GM12878 (cell line): ENCODE measurements around the gene SKIL. TPM values are rescaled to one million over a fixed set of nuclear protein-coding genes. Genes with fewer than 3 reads are reported as not detected.

Source experiments
- ATAC-seq: fragments of 200-7000 bp; cut with Tn5 transposase; 3 replicates; pipeline ENCODE4 v1.9.1; 2020; ENCODE audit warnings: mild to moderate bottlenecking, moderate library complexity
- BruUV-seq: library from RNA; stranded (reverse); fragments of 400-500 nt; replicated peaks from 2 replicates; lab custom pipeline; 2021; lab: Mats Ljungman, UMichigan
- CTCF ChIA-PET: fragments of 300-600 bp; sonication (Branson Sonifier 250); formaldehyde crosslinking; extraction: SDS; loops from one replicate; lab custom pipeline; 2021; ENCODE audit warnings: inconsistent platforms; lab: Yijun Ruan, JAX
- POLR2A ChIA-PET: fragments of 350-600 bp; formaldehyde crosslinking; extraction: SDS; loops from one replicate; lab custom pipeline; 2021; ENCODE audit warnings: inconsistent platforms; lab: Charles Lee
- RAD21 ChIA-PET: fragments of 300-600 bp; sonication (Branson Sonifier 250); formaldehyde crosslinking; loops from one replicate; lab custom pipeline; 2023; ENCODE audit warnings: antibody characterized with exemption; ENCODE audit not compliant: unreplicated experiment; lab: Charles Lee
- SMC1A ChIA-PET: fragments of 300-600 bp; sonication (Branson Sonifier 250); formaldehyde crosslinking; loops from one replicate; lab custom pipeline; 2023; ENCODE audit not compliant: unreplicated experiment, uncharacterized antibody; lab: Charles Lee
- DNase-seq: peaks from one replicate; pipeline ENCODE4 v3.0.0-alpha.2; 2011; ENCODE audit warnings: low read depth, low spot score
- FAIRE-seq: peaks from 3 replicates; lab custom pipeline; 2011; peaks lifted over from hg19 to GRCh38; lab: Jason Lieb, UNC
- H2AFZ ChIP-seq: 2 replicates; pipeline ENCODE4 v1.6.0; 2011; ENCODE audit warnings: low read depth, low read length, control low read depth; ENCODE audit not compliant: control insufficient read depth
- H3K27ac ChIP-seq: 2 replicates; pipeline ENCODE4 v1.5.1; 2011; ENCODE audit warnings: control low read depth; ENCODE audit not compliant: control insufficient read depth, insufficient read depth
- H3K27me3 ChIP-seq, 2 experiments: replicated peaks in 1 of 2; 2 replicates each; pipeline versions ENCODE4 v1.6.0 to v1.6.1; 2011; ENCODE audit warnings: low read length in 1 of 2; ENCODE audit not compliant: control insufficient read depth in 2 of 2, insufficient read depth in 2 of 2
- H3K36me3 ChIP-seq, 2 experiments: 2 replicates each; pipeline ENCODE4 v1.5.1; 2011; ENCODE audit warnings: low read length in 1 of 2; ENCODE audit not compliant: control insufficient read depth in 2 of 2, insufficient read depth in 2 of 2
- H3K4me1 ChIP-seq: 2 replicates; pipeline ENCODE4 v1.6.1; 2011; ENCODE audit warnings: mild to moderate bottlenecking, low read length, moderate library complexity, mixed read lengths; ENCODE audit not compliant: control insufficient read depth, insufficient read depth
- H3K4me2 ChIP-seq: 2 replicates; pipeline ENCODE4 v1.6.0; 2011; ENCODE audit warnings: control low read depth; ENCODE audit not compliant: control insufficient read depth, insufficient read depth
- H3K4me3 ChIP-seq: fragments of 200-600 bp; sonication (generic); 2 replicates; pipeline ENCODE4 v1.5.1; 2016
- H3K79me2 ChIP-seq: 2 replicates; pipeline ENCODE4 v1.6.0; 2011; ENCODE audit warnings: low read length; ENCODE audit not compliant: control insufficient read depth, insufficient read depth
- H3K9ac ChIP-seq: 2 replicates; pipeline ENCODE4 v1.8.0; 2011; ENCODE audit warnings: low read length, control low read depth, mixed read lengths; ENCODE audit not compliant: control insufficient read depth, insufficient read depth
- H3K9me3 ChIP-seq: replicated peaks from 3 replicates; pipeline ENCODE4 v1.5.1; 2011; ENCODE audit warnings: mild to moderate bottlenecking, low read length; ENCODE audit not compliant: control insufficient read depth, insufficient read depth
- H4K20me1 ChIP-seq: 2 replicates; pipeline ENCODE4 v1.6.0; 2011; ENCODE audit not compliant: control insufficient read depth, insufficient read depth
- CBFB ChIP-seq: IDR thresholded peaks from 2 replicates; pipeline ENCODE4 v1.6.1; 2016; ENCODE audit warnings: antibody characterized with exemption, low read depth
- CEBPB ChIP-seq, 2 experiments: fragments of 150-350 bp in 1 of 2; IDR thresholded peaks; 2 replicates each; pipeline ENCODE4 v1.6.1; 2012 to 2014; ENCODE audit warnings: low read depth in 2 of 2, low read length in 2 of 2, borderline replicate concordance in 1 of 2, inconsistent platforms in 1 of 2
- CREB1 ChIP-seq: IDR thresholded peaks from 2 replicates; pipeline ENCODE4 v1.6.1; 2012; ENCODE audit warnings: low read depth, mild to moderate bottlenecking, inconsistent platforms
- FOXM1 ChIP-seq: IDR thresholded peaks from 2 replicates; pipeline ENCODE4 v1.6.1; 2012; ENCODE audit warnings: low read depth, mild to moderate bottlenecking, inconsistent platforms, low read length, moderate library complexity
- GABPA ChIP-seq: IDR thresholded peaks from 2 replicates; pipeline ENCODE4 v1.6.1; 2014; ENCODE audit warnings: antibody characterized with exemption, low read depth, mild to moderate bottlenecking, inconsistent platforms
- KDM1A ChIP-seq: fragments of 200-600 bp; sonication (generic); IDR thresholded peaks from 2 replicates; pipeline ENCODE4 v1.6.1; 2016; ENCODE audit warnings: borderline replicate concordance
- MTA2 ChIP-seq: fragments of 450-650 bp; IDR thresholded peaks from 2 replicates; pipeline ENCODE4 v1.6.1; 2016; ENCODE audit warnings: low read depth, mild to moderate bottlenecking, moderate library complexity
- NR2C2 ChIP-seq: IDR thresholded peaks from 2 replicates; pipeline ENCODE4 v1.6.1; 2011; ENCODE audit warnings: borderline replicate concordance, low read depth; ENCODE audit not compliant: control insufficient read depth, insufficient read length
- PAX8 ChIP-seq: fragments of 450-650 bp; IDR thresholded peaks from 2 replicates; pipeline ENCODE4 v1.6.1; 2017; ENCODE audit warnings: mild to moderate bottlenecking, moderate library complexity
- RAD21 ChIP-seq: IDR thresholded peaks from 2 replicates; pipeline ENCODE4 v1.6.1; 2011; ENCODE audit warnings: mild to moderate bottlenecking, low read depth, low read length, moderate library complexity; ENCODE audit not compliant: insufficient read depth
- SMC3 ChIP-seq: IDR thresholded peaks from 2 replicates; pipeline ENCODE4 v1.6.1; 2011; ENCODE audit warnings: low read length, improper control_type of control experiment, borderline replicate concordance
- ZBED1 ChIP-seq: IDR thresholded peaks from 2 replicates; pipeline ENCODE4 v1.6.1; 2016; ENCODE audit warnings: borderline replicate concordance
- ZNF207 ChIP-seq: fragments of 450-650 bp; IDR thresholded peaks from 2 replicates; pipeline ENCODE4 v1.6.1; 2014; ENCODE audit warnings: antibody characterized with exemption, mild to moderate bottlenecking, borderline replicate concordance
- ZNF384 ChIP-seq: IDR thresholded peaks from 2 replicates; pipeline ENCODE4 v1.6.1; 2012; ENCODE audit warnings: low read depth, mild to moderate bottlenecking, low read length, improper control_type of control experiment, borderline replicate concordance
- WGBS: methylation state at CpG from one replicate; pipeline ENCODE4 v1.1.6; 2016; ENCODE audit warnings: low lambda C conversion rate; ENCODE audit not compliant: insufficient replicate concordance, insufficient coverage; ENCODE audit errors: missing lambda C conversion rate; 5-methylcytosine and 5-hydroxymethylcytosine counted together
- in situ Hi-C: fragments of 300-500 bp; cut with MboI; formaldehyde crosslinking; loops from 9 replicates; pipeline ENCODE4 v1.14.3; 2018; ENCODE audit warnings: mixed read lengths
- intact Hi-C: fragments of 100-400 bp; cut with micrococcal nuclease; formaldehyde crosslinking; loops from one replicate; pipeline ENCODE4 v1.14.2; 2022; ENCODE audit not compliant: unreplicated experiment
- polyA plus RNA-seq, 11 experiments: library from polyadenylated mRNA; depleted of rRNA in 4 of 11; unstranded in 6 of 11; stranded (reverse) in 5 of 11; fragments of >200 nt; fragmentation: Nextera tagmentation in 4 of 11; fragmentation: Illumina TruSeq in 1 of 11; extraction: Ambion mirVana in 4 of 11; extraction: Trizol in 1 of 11; gene quantifications; 1 replicate in 1 of 11; 2 replicates in 10 of 11; pipeline versions ENCODE4 v1.2.1 to v1.2.3, GENCODE V29; 2011 to 2016; ENCODE audit warnings: inconsistent platforms in 2 of 11, missing spikeins in 2 of 11, low read depth in 1 of 11
- total RNA-seq, 4 experiments: library from RNA; depleted of rRNA in 3 of 4; stranded (reverse); fragments of >200 nt in 3 of 4; fragmentation: Illumina TruSeq in 1 of 4; extraction: Trizol in 1 of 4; gene quantifications; 2 replicates each; pipeline versions ENCODE4 v1.2.1 to v1.2.3, GENCODE V29; 2013 to 2021
- TF ChIP-seq, protein P1 (sequence below): fragments of 450-650 bp; formaldehyde crosslinking; IDR thresholded peaks from 2 replicates; pipeline ENCODE4 v1.4.0; 2022; ENCODE audit warnings: mild to moderate bottlenecking, moderate library complexity
- TF ChIP-seq, protein P2 (sequence below): fragments of 450-650 bp; IDR thresholded peaks from 2 replicates; pipeline ENCODE4 v1.6.1; 2017; ENCODE audit warnings: mild to moderate bottlenecking, low read depth, inconsistent platforms; ENCODE audit not compliant: poor library complexity, severe bottlenecking
- TF ChIP-seq, protein P3 (sequence below): IDR thresholded peaks from 2 replicates; pipeline ENCODE4 v1.6.1; 2011; ENCODE audit warnings: low read depth, low read length, improper control_type of control experiment, borderline replicate concordance

Gene SKIL
- total and polyA plus RNA-seq, 10 of the 15 experiments (the other 5 are each of a cell fraction or from before 2014, with no cell fraction given): 2.7 to 14.8 (median 6.7) TPM

DNA sequence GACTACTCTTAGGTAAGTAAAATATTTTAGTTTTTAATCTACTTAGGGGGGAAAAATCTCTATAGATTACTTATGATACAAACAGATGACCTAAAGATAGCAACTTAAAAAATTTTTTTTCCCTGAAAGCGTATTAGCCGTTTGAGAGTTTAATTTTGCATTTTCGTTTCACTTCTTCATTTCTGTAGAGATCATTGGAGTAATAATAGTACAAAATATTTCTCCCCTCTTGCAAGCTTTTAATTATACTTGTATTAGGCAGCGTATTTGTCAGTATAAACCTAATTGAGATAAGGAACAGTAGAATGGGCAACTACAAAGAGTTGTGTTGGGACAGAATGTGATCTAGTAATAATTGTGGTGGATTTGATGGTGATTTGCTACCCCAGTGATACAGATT is 10.3 kb downstream of the SKIL start (continued):
- no peak for TF ChIP-seq ZBED1
- TF ChIP-seq, all 136 proteins: peak for 7

DNA sequence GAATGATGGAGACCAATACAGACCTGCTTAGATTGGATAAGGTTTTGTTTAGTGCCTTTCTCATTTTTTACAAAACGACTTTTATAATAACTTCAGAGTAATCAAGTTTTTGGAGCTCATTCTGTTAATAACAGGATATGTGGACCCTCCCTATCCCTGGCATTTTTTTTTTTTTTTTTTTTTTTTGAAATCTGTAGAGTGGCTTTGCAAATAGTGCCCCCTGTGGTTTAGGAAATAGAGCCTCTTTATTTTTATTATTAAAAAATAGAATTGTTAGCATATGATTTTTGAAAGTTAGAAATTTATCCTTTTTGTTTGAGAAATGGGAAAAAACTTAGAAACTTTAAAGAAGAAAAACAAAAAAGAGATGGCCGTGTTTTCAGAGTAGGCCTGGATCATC is 11.4 kb downstream of the SKIL start:
- in situ Hi-C loops: no loop called here
- intact Hi-C loops: loop anchor here (1.0 kb wide), 1 partner anchor 59 kb away; no protein-coding TSS in a partner anchor
- TF ChIP-seq CREB1 (no peak), MTA2 (no peak), NR2C2 (no peak), PAX8 (no peak), ZNF207 (no peak), CEBPB (IDR thresholded peaks at IDR 0.05; ENCODE audit: borderline replicate concordance in 1 of 2, low read depth in 2 of 2, low read length in 2 of 2) (no peak), FOXM1 (no peak), CBFB (no peak), ZNF384 (peak; percentile 69; the same call in 1 of the 2 replicates), RAD21 (peak; percentile 37; the same call in 1 of the 2 replicates), SMC3 (peak; percentile 18; the same call in 1 of the 2 replicates), KDM1A (no peak), GABPA (no peak)
- TF ChIP-seq, protein P1, sequence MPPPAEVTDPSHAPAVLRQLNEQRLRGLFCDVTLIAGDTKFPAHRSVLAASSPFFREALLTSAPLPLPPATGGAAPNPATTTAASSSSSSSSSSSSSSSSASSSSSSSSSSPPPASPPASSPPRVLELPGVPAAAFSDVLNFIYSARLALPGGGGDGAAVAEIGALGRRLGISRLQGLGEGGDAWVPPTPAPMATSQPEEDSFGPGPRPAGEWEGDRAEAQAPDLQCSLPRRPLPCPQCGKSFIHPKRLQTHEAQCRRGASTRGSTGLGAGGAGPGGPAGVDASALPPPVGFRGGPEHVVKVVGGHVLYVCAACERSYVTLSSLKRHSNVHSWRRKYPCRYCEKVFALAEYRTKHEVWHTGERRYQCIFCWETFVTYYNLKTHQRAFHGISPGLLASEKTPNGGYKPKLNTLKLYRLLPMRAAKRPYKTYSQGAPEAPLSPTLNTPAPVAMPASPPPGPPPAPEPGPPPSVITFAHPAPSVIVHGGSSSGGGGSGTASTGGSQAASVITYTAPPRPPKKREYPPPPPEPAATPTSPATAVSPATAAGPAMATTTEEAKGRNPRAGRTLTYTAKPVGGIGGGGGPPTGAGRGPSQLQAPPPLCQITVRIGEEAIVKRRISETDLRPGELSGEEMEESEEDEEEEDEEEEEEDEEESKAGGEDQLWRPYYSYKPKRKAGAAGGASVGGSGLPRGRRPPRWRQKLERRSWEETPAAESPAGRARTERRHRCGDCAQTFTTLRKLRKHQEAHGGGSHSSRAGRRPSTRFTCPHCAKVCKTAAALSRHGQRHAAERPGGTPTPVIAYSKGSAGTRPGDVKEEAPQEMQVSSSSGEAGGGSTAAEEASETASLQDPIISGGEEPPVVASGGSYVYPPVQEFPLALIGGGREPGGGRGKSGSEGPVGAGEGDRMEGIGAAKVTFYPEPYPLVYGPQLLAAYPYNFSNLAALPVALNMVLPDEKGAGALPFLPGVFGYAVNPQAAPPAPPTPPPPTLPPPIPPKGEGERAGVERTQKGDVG (CRISPR knock-in tag): no peak
- TF ChIP-seq, protein P2, sequence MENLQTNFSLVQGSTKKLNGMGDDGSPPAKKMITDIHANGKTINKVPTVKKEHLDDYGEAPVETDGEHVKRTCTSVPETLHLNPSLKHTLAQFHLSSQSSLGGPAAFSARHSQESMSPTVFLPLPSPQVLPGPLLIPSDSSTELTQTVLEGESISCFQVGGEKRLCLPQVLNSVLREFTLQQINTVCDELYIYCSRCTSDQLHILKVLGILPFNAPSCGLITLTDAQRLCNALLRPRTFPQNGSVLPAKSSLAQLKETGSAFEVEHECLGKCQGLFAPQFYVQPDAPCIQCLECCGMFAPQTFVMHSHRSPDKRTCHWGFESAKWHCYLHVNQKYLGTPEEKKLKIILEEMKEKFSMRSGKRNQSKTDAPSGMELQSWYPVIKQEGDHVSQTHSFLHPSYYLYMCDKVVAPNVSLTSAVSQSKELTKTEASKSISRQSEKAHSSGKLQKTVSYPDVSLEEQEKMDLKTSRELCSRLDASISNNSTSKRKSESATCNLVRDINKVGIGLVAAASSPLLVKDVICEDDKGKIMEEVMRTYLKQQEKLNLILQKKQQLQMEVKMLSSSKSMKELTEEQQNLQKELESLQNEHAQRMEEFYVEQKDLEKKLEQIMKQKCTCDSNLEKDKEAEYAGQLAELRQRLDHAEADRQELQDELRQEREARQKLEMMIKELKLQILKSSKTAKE: no peak
- TF ChIP-seq, protein P3, sequence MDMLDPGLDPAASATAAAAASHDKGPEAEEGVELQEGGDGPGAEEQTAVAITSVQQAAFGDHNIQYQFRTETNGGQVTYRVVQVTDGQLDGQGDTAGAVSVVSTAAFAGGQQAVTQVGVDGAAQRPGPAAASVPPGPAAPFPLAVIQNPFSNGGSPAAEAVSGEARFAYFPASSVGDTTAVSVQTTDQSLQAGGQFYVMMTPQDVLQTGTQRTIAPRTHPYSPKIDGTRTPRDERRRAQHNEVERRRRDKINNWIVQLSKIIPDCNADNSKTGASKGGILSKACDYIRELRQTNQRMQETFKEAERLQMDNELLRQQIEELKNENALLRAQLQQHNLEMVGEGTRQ: no peak

More for the DNA sequence above, 11.4 kb downstream of the SKIL start:
- Histone ChIP-seq H4K20me1 (no peaks in the 10 kb centered on the region), H3K27ac (no peak overlapping the region), H3K4me3 (no peak overlapping the region), H3K79me2 (peaks cover 5% of the 10 kb centered on the region), H2AFZ (no peak overlapping the region), H3K4me1 (peaks cover 9% of the 10 kb centered on the region), H3K4me2 (no peak overlapping the region), H3K36me3 (no peaks in the 10 kb centered on the region), H3K9me3 (no peaks in the 10 kb centered on the region), H3K27me3 (no peaks in the 10 kb centered on the region), H3K9ac (no peak overlapping the region)
- BruUV-seq: no TSS peak
- ChIA-PET RAD21 (interaction anchor here (1.0 to 1.5 kb wide), 5 partner anchors 8 to 60 kb away, joined by 4 to 10 read pairs (median 5); no protein-coding TSS in a partner anchor), CTCF (interaction anchor here (0.7 to 1.8 kb wide), 12 partner anchors 10 to 182 kb away, joined by 3 to 12 read pairs (median 4); no protein-coding TSS in a partner anchor), POLR2A (interaction anchor here (0.6 kb wide), 1 partner anchor 165 kb away, joined by 5 read pairs; no protein-coding TSS in a partner anchor), SMC1A (interaction anchor here (0.7 to 1.7 kb wide), 8 partner anchors 10 to 506 kb away, joined by 3 to 7 read pairs (median 5); no protein-coding TSS in a partner anchor)
- no peak for FAIRE-seq
- WGBS: 71% methylated on average over 2 of the region's 2 CpGs
- ATAC-seq: no peak; the same call in 2 of the 3 replicates
- DNase-seq: no peak
